HG03135 (cell line): ENCODE measurements around the gene HS6ST3.

Experiments used
- ATAC-seq: cut with Tn5 transposase; IDR thresholded peaks from one replicate; pipeline ENCODE4 v1.9.1; 2021; ENCODE audit warnings: mild to moderate bottlenecking, moderate library complexity; ENCODE audit not compliant: unreplicated experiment

Gene HS6ST3

GRCh38 chr13:96862999-96863398 is 773.1 kb downstream of the HS6ST3 start:
- no peak for ATAC-seq

- no peak for ATAC-seq
Measured at GRCh38 chr13:96871469-96871868, 781.6 kb downstream of the HS6ST3 start.

GRCh38 chr13:96880419-96880818 is 790.5 kb downstream of the HS6ST3 start:
- no peak for ATAC-seq
